ENCODE data around the gene UBTD2.

DNA sequence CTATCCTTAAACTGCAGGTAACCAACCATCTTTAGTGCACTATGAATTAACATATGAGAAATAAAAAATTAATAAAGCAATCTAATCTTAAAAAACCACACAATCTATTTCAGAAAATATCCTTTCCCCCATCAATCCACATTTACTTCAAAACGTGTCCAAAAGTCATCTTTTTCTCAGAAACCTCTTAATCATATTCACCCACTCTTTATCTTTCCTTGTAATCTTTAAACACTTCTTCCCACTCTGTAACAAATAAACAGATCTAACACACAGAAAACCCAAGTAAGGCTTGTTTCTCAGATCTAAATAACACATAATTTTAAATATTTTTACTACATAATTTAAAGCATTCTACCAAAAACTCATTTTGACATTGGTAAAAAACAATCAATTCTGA is 45.2 kb downstream of the UBTD2 start:
- TF ChIP-seq CTCF (IDR thresholded peaks at IDR 0.05; ENCODE audit: borderline replicate concordance, extremely low read depth, low read length, poor library complexity, severe bottlenecking) (no peak), EZH2 (IDR thresholded peaks at IDR 0.05; ENCODE audit: borderline replicate concordance, low read depth, low read length, severe bottlenecking) (no peak)
